Measurements from ENCODE around the gene IMPG2. TPM values are rescaled to one million over a fixed set of nuclear protein-coding genes. Genes with fewer than 3 reads are reported as not detected.

IMPG2 gene
- total RNA-seq, 1 donor from 2014 or later = under 0.01 TPM

DNA sequence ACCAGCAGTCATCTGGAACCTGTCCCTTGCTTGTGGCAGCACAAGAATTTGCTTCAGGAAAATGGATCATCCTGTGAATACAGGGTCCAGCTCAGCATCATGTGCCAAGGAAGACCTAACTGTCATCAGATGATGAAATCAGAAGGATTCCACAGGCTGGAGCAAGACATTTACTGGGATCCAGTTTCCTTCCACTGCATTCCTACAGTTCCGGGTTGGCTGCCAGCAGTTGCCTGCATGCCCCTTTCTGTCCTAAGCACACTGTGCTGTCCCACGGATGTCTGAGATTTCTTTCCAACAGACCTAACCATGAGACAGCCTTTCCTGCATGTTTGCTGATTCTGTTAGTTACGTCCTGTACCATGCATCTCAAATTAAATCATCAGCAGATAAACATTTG, 140.7 kb downstream of the IMPG2 start:
- Histone ChIP-seq H3K36me3 (ENCODE audit: control insufficient read depth, insufficient read depth, low read length) (no peaks in the 10 kb centered on the region), H3K4me3 (ENCODE audit: low read depth, low read length) (no peak overlapping the region), H3K27me3 (ENCODE audit: control insufficient read depth, insufficient read depth, low read length) (no peaks in the 10 kb centered on the region)
- TF ChIP-seq, protein P1, sequence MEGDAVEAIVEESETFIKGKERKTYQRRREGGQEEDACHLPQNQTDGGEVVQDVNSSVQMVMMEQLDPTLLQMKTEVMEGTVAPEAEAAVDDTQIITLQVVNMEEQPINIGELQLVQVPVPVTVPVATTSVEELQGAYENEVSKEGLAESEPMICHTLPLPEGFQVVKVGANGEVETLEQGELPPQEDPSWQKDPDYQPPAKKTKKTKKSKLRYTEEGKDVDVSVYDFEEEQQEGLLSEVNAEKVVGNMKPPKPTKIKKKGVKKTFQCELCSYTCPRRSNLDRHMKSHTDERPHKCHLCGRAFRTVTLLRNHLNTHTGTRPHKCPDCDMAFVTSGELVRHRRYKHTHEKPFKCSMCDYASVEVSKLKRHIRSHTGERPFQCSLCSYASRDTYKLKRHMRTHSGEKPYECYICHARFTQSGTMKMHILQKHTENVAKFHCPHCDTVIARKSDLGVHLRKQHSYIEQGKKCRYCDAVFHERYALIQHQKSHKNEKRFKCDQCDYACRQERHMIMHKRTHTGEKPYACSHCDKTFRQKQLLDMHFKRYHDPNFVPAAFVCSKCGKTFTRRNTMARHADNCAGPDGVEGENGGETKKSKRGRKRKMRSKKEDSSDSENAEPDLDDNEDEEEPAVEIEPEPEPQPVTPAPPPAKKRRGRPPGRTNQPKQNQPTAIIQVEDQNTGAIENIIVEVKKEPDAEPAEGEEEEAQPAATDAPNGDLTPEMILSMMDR (IDR thresholded peaks at IDR 0.05; ENCODE audit: insufficient read depth, low read length, severe bottlenecking) = no peak
- peak; percentile 25 for DNase-seq (ENCODE audit: low read depth)
- FAIRE-seq = no peak

DNA sequence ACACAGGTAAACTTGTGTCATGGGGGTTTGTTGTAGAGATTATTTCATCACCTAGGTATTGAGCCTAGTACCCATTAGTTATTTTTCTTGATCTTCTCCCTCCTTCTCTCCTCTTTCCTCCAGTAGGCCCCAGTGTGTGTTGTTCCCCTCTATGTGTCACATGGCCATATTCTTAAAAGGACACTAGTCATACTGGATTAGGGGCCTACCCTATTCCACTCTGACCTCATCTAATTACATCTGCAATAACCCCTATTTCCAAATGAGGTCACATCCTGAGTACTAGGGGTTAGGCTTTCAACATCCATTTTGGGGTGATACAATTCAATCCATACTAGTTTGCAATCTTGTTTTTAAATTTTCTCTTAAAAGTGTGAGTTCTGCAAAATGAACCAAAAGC, 142.8 kb downstream of the IMPG2 start:
- Histone ChIP-seq H3K36me3 (ENCODE audit: control insufficient read depth, insufficient read depth, low read length) (no peaks in the 10 kb centered on the region), H3K4me3 (ENCODE audit: low read depth, low read length) (no peak overlapping the region), H3K27me3 (ENCODE audit: control insufficient read depth, insufficient read depth, low read length) (no peaks in the 10 kb centered on the region)
- TF ChIP-seq, protein P1 (IDR thresholded peaks at IDR 0.05; ENCODE audit: insufficient read depth, low read length, severe bottlenecking) = no peak
- DNase-seq (ENCODE audit: low read depth) (no peak), FAIRE-seq (no peak)

Other genes starting within 250 kb of the IMPG2 start
- gene SENP7, start 192.6 kb upstream of the IMPG2 start, total RNA-seq = 5.8 and 7.3 TPM in 2 replicates
- gene TRMT10C, start 241.3 kb upstream of the IMPG2 start, total RNA-seq = 23.2 and 25.0 TPM in 2 replicates